GM23338 (cell line): Measurements from ENCODE around the gene IL16. TPM values are rescaled to one million over a fixed set of nuclear protein-coding genes. Genes with fewer than 3 reads are reported as not detected.

Source experiments
- ATAC-seq: fragments of 200-7000 bp; cut with Tn5 transposase; 3 replicates; pipeline ENCODE4 v1.9.1; 2020
- DNase-seq: peaks from one replicate; pipeline ENCODE4 v3.0.0-alpha.2; 2015; ENCODE audit warnings: low spot score
- H2AFZ ChIP-seq: fragments of 200-600 bp; sonication (generic); 2 replicates; pipeline ENCODE4 v1.8.0; 2016; ENCODE audit warnings: antibody characterized with exemption, mild to moderate bottlenecking, moderate library complexity
- H3F3A ChIP-seq: fragments of 200-600 bp; sonication (generic); replicated peaks from 2 replicates; pipeline ENCODE4 v1.8.0; 2017; ENCODE audit warnings: antibody characterized with exemption, mixed run types, low read depth
- H3K27ac ChIP-seq: fragments of 200-600 bp; sonication (generic); 2 replicates; pipeline ENCODE4 v1.6.1; 2016; ENCODE audit warnings: low read depth
- H3K27me3 ChIP-seq: fragments of 200-600 bp; sonication (generic); 2 replicates; pipeline ENCODE4 v1.8.0; 2016; ENCODE audit warnings: mild to moderate bottlenecking, mixed run types, moderate library complexity; ENCODE audit not compliant: insufficient read depth
- H3K36me3 ChIP-seq: fragments of 200-600 bp; sonication (generic); 2 replicates; pipeline ENCODE4 v1.8.0; 2016; ENCODE audit warnings: mild to moderate bottlenecking; ENCODE audit not compliant: insufficient read depth
- H3K4me1 ChIP-seq: fragments of 200-600 bp; sonication (generic); 2 replicates; pipeline ENCODE4 v1.8.0; 2016; ENCODE audit warnings: mild to moderate bottlenecking, moderate library complexity; ENCODE audit not compliant: insufficient read depth
- H3K4me2 ChIP-seq: fragments of 200-600 bp; sonication (generic); 2 replicates; pipeline ENCODE4 v1.7.1; 2017; ENCODE audit warnings: mixed run types
- H3K4me3 ChIP-seq: fragments of 200-600 bp; sonication (generic); 2 replicates; pipeline ENCODE4 v1.6.1; 2016; ENCODE audit warnings: mixed run types
- H3K79me2 ChIP-seq: fragments of 200-600 bp; sonication (generic); replicated peaks from 2 replicates; pipeline ENCODE4 v1.8.0; 2017; ENCODE audit warnings: mild to moderate bottlenecking; ENCODE audit not compliant: insufficient read depth
- H3K9me2 ChIP-seq: fragments of 200-600 bp; sonication (generic); 2 replicates; pipeline ENCODE4 v1.8.0; 2017; ENCODE audit not compliant: insufficient read depth
- H4K20me1 ChIP-seq: fragments of 200-600 bp; sonication (generic); replicated peaks from 2 replicates; pipeline ENCODE4 v1.8.0; 2017; ENCODE audit warnings: mild to moderate bottlenecking; ENCODE audit not compliant: insufficient read depth
- H3K27ac Mint-ChIP-seq: 2 replicates; pipeline ENCODE4 v1.8.0; 2020; ENCODE audit warnings: inconsistent platforms, mild to moderate bottlenecking, moderate library complexity, mixed read lengths
- H3K27me3 Mint-ChIP-seq: 3 replicates; pipeline ENCODE4 v1.8.0; 2022; ENCODE audit warnings: low read depth, mild to moderate bottlenecking, moderate library complexity, mixed read lengths, inconsistent platforms; ENCODE audit not compliant: insufficient read depth, poor library complexity
- H3K36me3 Mint-ChIP-seq: 3 replicates; pipeline ENCODE4 v1.8.0; 2021; ENCODE audit warnings: low read depth, mild to moderate bottlenecking, inconsistent platforms, moderate library complexity, mixed read lengths
- H3K4me1 Mint-ChIP-seq: 3 replicates; pipeline ENCODE4 v1.8.0; 2020; ENCODE audit warnings: mild to moderate bottlenecking, inconsistent platforms, mixed read lengths
- H3K4me3 Mint-ChIP-seq: 3 replicates; pipeline ENCODE4 v1.8.0; 2021; ENCODE audit warnings: moderate library complexity, mild to moderate bottlenecking, inconsistent platforms, mixed read lengths
- H3K9me3 Mint-ChIP-seq: 3 replicates; pipeline ENCODE4 v1.8.0; 2020; ENCODE audit warnings: moderate library complexity, mild to moderate bottlenecking, inconsistent platforms, mixed read lengths
- CREB1 ChIP-seq: fragments of 250-450 bp; sonication (Bioruptor Pico); IDR thresholded peaks from 2 replicates; pipeline ENCODE4 v1.5.0; 2020; ENCODE audit warnings: low read depth, mild to moderate bottlenecking, moderate library complexity
- CTCF ChIP-seq, 2 experiments: fragments of 200-600 bp in 1 of 2; sonication (generic) in 1 of 2; conservative IDR thresholded peaks; 2 replicates each; pipeline versions ENCODE4 v1.5.1 to v1.6.1; 2016 to 2017; ENCODE audit warnings: antibody characterized with exemption in 2 of 2, low read depth in 2 of 2, mild to moderate bottlenecking in 2 of 2, moderate library complexity in 1 of 2
- EZH2phosphoT487 ChIP-seq: fragments of 200-600 bp; sonication (generic); IDR thresholded peaks from one replicate; pipeline ENCODE4 v1.8.1; 2018; ENCODE audit warnings: antibody characterized with exemption; ENCODE audit not compliant: unreplicated experiment
- POLR2AphosphoS5 ChIP-seq: IDR thresholded peaks from 2 replicates; pipeline ENCODE4 v1.6.1; 2016; ENCODE audit warnings: antibody characterized with exemption, low read depth
- REST ChIP-seq: IDR thresholded peaks from one replicate; pipeline ENCODE4 v1.6.1; 2018; ENCODE audit warnings: antibody characterized with exemption; ENCODE audit not compliant: unreplicated experiment
- STAT1 ChIP-seq: IDR thresholded peaks from one replicate; pipeline ENCODE4 v1.6.1; 2016; ENCODE audit warnings: antibody characterized with exemption; ENCODE audit not compliant: unreplicated experiment
- ZNF114 ChIP-seq: fragments of 250-450 bp; sonication (Bioruptor Pico); IDR thresholded peaks from 2 replicates; pipeline ENCODE4 v1.5.0; 2020; ENCODE audit warnings: mild to moderate bottlenecking, moderate library complexity
- ZNF331 ChIP-seq: fragments of 250-450 bp; sonication (Bioruptor Pico); IDR thresholded peaks from 2 replicates; pipeline ENCODE4 v1.5.0; 2020; ENCODE audit warnings: low read depth, mild to moderate bottlenecking, moderate library complexity
- polyA plus RNA-seq: library from polyadenylated mRNA; unstranded; fragments of >200 nt; fragmentation: Nextera tagmentation; extraction: Ambion mirVana; gene quantifications from 2 replicates; pipeline ENCODE4 v1.2.1, GENCODE V29; 2016
- total RNA-seq: library from RNA; depleted of rRNA; stranded (reverse); fragments of >200 nt; shearing (Covaris generic); gene quantifications from 2 replicates; pipeline ENCODE4 v1.2.3, GENCODE V29; 2014

IL16 gene
- total and polyA plus RNA-seq, 2 experiments from 2014 or later: 0.29 TPM; not detected in 1

- H3K27ac Mint-ChIP-seq: no peak overlapping the region
- H3K4me3 Mint-ChIP-seq: no peak overlapping the region
- ATAC-seq (peak; percentile 77), DNase-seq (peak; percentile 28)
- Histone ChIP-seq H3F3A (no peaks in the 10 kb centered on the region), H3K9me2 (peaks cover 18% of the 10 kb centered on the region; the same call in 1 of the 2 replicates), H3K4me1 (no peaks in the 10 kb centered on the region), H3K27ac (no peak overlapping the region), H3K36me3 (no peaks in the 10 kb centered on the region), H2AFZ (no peak overlapping the region), H3K27me3 (no peaks in the 10 kb centered on the region), H4K20me1 (no peaks in the 10 kb centered on the region), H3K79me2 (no peaks in the 10 kb centered on the region), H3K4me2 (no peak overlapping the region), H3K4me3 (no peak overlapping the region)
- H3K4me1 Mint-ChIP-seq: no peaks in the 10 kb centered on the region
- no peak for TF ChIP-seq STAT1
- peak in 1 of 2 experiments; percentile 40; a peak in 2 of 4 replicates for TF ChIP-seq CTCF (conservative IDR thresholded peaks at IDR 0.05; ENCODE audit: low read depth in 2 of 2)
- no peaks in the 10 kb centered on the region for H3K9me3 Mint-ChIP-seq
- H3K36me3 Mint-ChIP-seq: no peaks in the 10 kb centered on the region
- H3K27me3 Mint-ChIP-seq: no peaks in the 10 kb centered on the region
These were observed 20.3 kb upstream of the IL16 start for GRCh38 chr15:81176291-81176893.

- H3K27me3 ChIP-seq: no peaks in the 10 kb centered on the region
- no peak overlapping the region for H3K4me3 ChIP-seq
- no peaks in the 10 kb centered on the region for H4K20me1 ChIP-seq
- no peak overlapping the region for H3K4me2 ChIP-seq
- no peaks in the 10 kb centered on the region for H3K4me1 ChIP-seq
- TF ChIP-seq ZNF331 (CRISPR knock-in tag) (no peak), POLR2AphosphoS5 (no peak), ZNF114 (no peak), STAT1 (no peak), EZH2phosphoT487 (no peak), CREB1 (CRISPR knock-in tag) (no peak)
- no peaks in the 10 kb centered on the region for H3F3A ChIP-seq
- H2AFZ ChIP-seq: no peak overlapping the region
- H3K36me3 ChIP-seq: no peaks in the 10 kb centered on the region
- Mint-ChIP-seq H3K9me3 (no peaks in the 10 kb centered on the region), H3K36me3 (no peaks in the 10 kb centered on the region), H3K4me1 (peaks cover 14% of the 10 kb centered on the region; the same call in 2 of the 3 replicates), H3K4me3 (no peak overlapping the region), H3K27ac (no peak overlapping the region), H3K27me3 (no peaks in the 10 kb centered on the region)
- no peak overlapping the region for H3K27ac ChIP-seq
- DNase-seq (no peak), ATAC-seq (no peak)
- no peaks in the 10 kb centered on the region for H3K79me2 ChIP-seq
- H3K9me2 ChIP-seq: peaks cover 18% of the 10 kb centered on the region; the same call in 1 of the 2 replicates
These were observed 18.3 kb upstream of the IL16 start for GRCh38 chr15:81178365-81178764.

GRCh38 chr15:81181220-81181619 is 15.5 kb upstream of the IL16 start:
- ATAC-seq (peak; percentile 22; the same call in 2 of the 3 replicates), DNase-seq (no peak)
- H3K27me3 Mint-ChIP-seq: peaks cover 4% of the 10 kb centered on the region
- no peak overlapping the region for H3K27ac ChIP-seq
- no peak for TF ChIP-seq ZNF114
- TF ChIP-seq REST: peak; percentile 36
- peaks cover 14% of the 10 kb centered on the region; the same call in 2 of the 3 replicates for H3K4me1 Mint-ChIP-seq
- H3F3A ChIP-seq: no peaks in the 10 kb centered on the region
- no peaks in the 10 kb centered on the region for H3K9me3 Mint-ChIP-seq
- no peak overlapping the region for H3K4me3 ChIP-seq
- no peaks in the 10 kb centered on the region for H4K20me1 ChIP-seq
- no peak overlapping the region for H3K4me2 ChIP-seq
- no peaks in the 10 kb centered on the region for H3K36me3 Mint-ChIP-seq
- H3K9me2 ChIP-seq: no peaks in the 10 kb centered on the region; the same call in 1 of the 2 replicates
- no peaks in the 10 kb centered on the region for H3K36me3 ChIP-seq
- H3K4me1 ChIP-seq: no peaks in the 10 kb centered on the region
- no peaks in the 10 kb centered on the region for H3K79me2 ChIP-seq
- no peak overlapping the region for H3K27ac Mint-ChIP-seq
- no peak overlapping the region for H3K4me3 Mint-ChIP-seq
- H3K27me3 ChIP-seq: no peaks in the 10 kb centered on the region
- H2AFZ ChIP-seq: no peak overlapping the region
